HG02970 (cell line): Measurements from ENCODE around the gene ELMO1.
"Not testable (repeated sequence)": the region's sequence is repeated elsewhere in the genome, so short reads cannot be mapped to it uniquely, and the experiment has no call there.

Experiments
- ATAC-seq: cut with Tn5 transposase; IDR thresholded peaks from one replicate; pipeline ENCODE4 v1.9.1; 2021; ENCODE audit warnings: mild to moderate bottlenecking, moderate library complexity, moderate number of reproducible peaks; ENCODE audit not compliant: unreplicated experiment, low FRiP score

ELMO1 gene

DNA sequence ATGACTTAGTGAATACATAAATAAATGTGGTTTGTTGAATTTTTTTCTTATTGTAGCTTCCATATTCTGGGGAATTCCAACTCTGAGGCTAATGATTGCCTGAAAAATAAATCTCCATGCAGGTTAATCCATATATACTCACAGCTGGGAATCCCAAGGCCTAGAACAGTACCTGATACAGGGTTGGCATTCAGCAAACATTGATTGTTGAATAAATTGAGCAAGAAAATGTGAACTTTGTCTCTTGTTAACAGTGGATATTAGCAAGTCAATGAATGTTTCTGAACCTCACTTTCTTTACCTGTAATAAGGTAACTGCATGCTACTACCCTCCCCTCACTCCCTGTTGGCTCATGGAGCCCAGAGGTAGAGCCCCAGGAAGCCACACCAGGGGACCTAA, 470.8 kb downstream of the ELMO1 start:
- no peak for ATAC-seq

DNA sequence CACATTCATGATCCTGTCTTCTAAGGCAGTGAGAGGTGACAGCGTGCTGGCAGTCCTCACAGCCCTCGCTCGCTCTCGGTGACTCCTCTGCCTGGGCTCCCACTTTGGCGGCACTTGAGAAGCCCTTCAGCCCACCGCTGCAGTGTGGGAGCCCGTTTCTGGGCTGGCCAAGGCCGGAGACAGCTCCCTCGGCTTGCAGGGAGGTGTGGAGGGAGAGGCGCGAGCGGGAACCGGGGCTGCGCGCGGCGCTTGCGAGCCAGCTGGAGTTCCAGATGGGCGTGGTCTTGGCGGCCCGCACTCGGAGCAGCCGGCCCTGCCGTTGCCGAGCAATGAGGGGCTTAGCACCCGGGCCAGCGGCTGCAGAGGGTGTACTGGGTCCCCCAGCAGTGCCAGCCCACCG, 475.1 kb downstream of the ELMO1 start:
- not testable (repeated sequence) for ATAC-seq

DNA sequence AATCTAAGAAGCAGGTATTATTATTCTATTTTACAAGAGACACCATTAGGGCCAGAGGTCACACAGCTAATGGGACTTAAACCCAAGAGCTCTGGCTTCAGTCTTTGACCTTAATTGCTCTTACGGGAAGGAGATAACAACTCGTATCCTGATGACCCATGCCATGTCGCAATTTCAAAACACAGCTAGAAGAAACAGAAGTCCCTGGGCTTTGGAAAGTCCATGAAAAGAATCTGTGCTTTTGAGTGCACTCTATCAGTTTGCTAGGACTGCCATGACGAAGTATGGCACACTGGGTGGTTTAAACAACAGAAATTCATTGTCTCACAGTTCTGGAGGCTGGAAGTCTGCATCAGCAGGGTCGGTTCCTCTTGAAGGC, 476.5 kb downstream of the ELMO1 start:
- ATAC-seq, result no peak

DNA sequence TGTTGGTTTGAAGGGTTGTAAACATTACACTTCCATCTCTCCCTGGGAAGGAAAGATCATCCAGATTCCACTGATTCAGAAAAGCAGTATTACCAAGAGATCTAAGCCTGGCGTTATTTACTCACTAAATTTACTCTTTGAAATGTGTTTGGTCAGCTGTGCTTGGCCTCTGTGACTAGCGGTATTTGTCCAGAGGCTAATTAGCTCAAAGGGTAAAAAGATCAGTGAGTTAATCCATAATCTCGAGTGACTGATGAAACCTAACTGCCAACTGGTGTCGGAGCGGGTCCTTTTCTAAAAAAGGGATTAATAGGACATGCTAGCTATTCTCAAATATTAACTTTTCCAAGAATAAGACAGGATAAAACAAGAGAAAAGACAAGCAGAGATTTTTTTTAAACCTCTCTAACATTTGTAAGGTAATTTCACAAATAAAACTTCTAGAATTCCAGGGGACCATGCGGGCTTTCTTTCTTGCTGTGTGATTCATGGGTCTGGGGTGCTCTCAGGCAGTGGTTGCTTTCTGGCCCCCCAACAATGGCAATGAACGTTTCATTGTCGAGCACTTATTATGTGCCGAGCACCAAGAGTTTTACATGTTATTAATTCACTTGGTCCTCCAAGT, 477.0 kb downstream of the ELMO1 start:
- ATAC-seq, result no peak

DNA sequence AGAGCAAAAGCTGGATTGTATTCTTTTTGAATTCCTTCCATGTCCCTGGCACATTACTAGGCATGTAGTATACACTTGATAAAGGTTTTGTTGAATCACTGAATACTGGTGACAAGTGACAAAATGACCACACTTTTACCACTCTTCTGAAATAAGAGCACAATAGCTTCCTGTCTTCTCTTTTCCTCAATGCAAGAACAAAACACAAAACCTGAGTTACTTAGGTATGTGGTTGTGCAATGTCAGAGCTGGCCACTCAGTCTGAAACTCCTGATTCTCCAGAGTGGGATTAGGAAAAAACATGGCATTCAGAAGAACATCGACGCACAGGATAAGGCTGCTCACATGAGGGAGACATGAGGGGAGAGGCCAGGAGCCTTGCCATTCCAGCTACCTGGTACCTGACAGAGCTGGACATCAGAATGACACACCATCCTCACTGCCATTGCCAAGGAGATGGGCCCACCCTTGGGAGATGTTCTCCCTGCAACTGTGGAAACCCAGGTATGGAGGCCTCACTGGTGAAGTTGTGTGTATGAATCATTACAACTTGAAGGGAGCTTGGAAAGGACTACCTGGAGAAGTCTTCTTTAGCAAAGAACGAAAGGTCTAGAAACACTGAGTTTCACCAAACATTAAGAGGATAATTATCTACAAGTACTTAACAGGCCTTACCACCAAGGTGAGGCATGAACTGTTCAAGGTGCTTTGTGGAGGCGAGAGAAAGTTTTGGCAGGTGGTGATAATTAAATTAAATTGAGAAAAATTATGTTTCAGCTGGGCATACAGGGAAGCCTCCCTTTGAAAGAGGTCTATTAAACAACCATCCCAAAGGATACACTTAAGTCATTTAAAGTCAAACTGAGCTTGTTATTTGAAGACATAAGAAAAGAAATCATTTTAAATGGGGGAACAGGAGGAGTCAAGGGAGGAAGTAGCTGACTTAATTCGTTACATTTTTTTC, 477.8 kb downstream of the ELMO1 start:
- no peak for ATAC-seq

DNA sequence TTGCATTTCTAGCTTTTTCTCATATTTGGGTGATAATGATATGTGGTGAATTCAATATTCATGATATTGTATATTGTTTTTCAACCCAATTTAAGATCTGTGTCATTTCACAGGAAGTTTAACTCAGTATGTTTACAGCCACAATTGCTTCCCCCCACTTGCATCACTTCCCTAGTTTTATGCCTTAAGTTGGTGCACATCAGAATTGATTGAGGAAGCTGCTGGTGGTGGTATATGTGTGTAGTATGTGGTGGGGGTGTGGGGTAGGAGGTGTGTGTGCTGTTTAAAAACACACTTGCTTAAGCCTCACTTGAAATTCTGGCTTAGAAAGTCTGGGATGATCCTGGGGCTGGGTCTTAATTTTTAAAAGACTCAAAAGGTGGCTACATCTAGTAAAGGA, 479.3 kb downstream of the ELMO1 start:
- no peak for ATAC-seq

DNA sequence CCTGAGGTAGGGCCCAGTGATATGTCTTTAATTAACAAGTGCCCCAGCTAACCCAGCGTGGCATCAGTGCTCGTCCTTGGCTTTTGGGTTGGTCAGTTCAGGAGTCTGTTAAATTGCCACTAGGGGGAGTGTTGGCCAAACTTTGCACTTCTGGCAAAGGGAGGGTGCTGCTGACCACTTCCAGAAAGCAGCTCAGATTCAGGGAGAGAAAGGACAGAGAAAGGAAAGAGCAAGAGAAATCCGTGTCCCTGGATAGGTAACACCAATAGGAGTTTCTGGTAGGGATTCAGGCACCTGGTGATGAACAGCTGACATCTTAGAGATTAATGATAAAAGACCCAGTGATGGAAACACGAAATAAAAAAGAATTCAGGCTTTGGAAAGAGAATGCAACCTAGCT, 481.3 kb downstream of the ELMO1 start:
- ATAC-seq, result no peak

DNA sequence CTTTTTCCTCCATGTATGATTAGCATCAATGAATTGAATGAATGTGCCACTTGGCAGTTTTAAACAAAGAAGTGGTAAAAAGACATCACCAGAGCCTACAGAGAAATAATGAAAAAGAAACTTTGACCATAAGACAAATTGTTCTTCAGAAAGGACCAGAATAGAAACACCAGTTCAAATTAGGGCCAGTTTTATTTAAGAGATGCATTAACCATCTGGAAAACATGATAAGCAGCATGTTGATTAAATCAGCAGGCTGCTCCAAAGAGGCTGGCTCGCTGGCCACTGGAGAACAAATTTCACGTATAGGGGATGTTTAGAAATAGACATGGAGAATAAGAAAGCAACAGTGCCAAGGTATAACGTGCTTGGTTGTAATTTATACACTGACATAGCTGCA, 482.0 kb downstream of the ELMO1 start:
- no peak for ATAC-seq

DNA sequence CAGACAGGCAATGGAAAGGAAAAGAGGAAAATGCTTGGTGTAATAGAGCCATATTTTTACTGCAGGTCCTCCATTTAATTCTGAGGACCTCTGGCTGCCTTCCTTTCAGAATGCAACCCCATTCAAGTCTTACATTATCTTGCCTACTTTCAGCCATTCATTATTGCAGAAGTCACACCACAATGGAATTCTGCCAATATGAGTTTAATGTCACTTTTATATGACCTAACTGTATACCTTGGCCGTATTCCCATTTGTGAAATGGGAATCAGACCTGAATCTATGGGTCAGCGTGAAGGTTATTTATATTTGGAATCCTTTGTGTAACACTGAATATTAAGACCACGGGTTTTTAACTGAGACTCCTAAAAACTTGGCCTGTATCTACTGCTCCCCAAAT, 482.6 kb downstream of the ELMO1 start:
- ATAC-seq, result no peak

DNA sequence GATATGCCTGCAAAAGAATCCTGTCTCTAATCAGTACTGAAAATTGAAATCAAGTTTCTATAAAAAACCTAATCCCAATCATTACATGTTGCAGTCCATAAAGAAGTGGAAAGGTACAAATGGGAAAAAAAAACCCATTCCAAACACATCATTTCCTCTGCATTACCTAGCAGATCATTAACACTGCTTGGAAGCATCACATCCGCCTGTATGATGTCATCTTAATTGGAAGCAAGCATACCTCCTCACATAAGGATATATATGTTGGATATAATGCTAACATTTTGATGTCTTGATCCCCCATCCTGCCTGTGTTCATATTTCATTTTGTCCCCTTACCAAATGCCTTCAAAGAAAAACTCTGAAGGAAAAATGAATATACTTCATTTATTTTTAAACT, 483.0 kb downstream of the ELMO1 start:
- ATAC-seq, result no peak

DNA sequence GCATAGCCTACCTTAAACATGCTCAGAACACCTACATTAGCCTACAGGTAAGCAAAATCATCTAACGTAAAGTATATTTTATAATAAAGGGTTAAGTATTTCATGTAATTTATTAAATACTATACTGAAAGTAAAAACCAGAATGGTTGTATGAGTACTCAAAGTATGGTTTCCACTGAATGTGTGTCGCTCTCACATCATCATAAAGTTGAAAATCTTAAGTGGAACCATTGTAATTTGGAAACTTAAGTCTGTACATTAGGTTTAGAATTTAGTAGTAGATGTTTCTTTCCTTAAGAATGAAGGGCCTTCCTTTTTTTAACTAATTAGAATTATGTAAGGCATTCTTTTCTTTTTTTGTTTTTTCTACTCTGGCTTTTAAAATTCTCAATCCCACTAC, 484.4 kb downstream of the ELMO1 start:
- ATAC-seq, result no peak

DNA sequence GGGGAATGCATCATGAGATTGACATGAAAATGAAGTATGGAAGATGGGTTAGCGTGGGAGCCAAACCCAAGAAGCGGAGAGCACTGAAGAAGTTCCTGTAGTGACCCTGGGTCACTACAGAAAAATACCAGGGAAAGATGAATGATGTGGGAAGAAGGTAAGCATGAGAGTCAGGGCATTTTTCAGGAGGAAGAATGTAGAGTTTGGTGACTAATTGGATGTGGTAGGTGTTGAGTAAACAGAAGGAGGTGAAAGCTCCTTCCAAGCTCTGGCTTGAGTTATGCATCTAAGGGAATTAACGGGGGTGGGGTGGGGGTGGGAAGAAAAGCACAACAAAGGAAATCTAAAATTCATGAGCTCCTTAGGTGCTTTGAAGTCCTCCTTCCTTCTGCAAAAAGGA, 486.3 kb downstream of the ELMO1 start:
- ATAC-seq, result no peak

DNA sequence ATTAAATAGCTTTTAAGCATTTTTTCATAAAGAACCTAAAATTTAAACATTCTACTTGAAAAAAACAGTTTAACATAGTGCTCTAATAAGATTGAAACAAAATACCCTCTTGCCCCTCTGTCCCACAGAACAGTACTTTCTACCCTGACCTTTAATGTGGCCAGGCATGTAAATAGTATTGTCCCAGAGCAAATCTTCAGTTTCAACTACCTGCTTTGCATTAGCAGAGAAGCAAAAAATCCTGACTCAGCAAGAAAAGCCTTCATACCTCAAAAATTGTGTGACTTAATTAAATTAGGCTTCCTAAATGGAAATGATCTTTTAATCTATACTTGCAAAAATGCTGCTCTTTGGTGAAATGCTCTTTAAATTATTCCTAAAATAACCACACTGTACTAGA, 487.0 kb downstream of the ELMO1 start:
- ATAC-seq, result no peak

DNA sequence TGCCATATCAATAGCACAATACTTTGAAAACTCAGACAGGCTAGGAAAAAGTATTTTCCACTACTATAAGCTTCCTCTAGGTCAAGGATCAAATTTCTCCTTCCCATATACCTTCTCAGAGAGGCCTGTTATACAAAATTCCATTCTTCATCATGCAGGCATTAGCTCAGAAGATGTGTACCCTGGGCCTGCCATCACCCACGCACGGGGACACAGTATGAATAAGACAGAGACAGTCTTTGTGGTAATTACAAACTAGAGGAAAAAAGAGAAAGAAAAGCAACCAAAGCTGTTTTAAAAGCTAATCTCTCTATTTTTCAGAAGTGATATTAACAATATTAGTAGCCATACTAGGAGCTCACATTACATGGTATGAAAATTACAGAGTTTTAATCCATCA, 487.6 kb downstream of the ELMO1 start:
- ATAC-seq, result no peak

DNA sequence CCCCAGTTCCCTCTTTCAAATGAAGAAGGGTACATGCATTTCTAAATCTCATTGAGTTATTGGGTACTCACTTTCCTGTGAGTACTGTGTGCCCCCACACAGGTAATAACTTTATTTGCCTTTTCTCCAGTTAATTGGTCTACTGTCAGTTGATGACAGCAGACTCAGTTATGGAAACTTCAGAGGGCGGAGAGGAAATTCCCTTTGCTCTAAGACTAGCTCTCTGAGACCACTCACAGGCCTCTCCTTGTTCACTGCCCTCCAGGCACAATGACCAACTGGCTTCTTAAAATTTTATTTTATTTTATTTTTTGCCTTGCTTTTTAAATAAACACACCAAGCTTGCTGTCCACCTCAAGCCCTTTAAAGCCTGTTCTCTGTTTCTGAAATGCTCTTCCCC, 488.6 kb downstream of the ELMO1 start:
- ATAC-seq, result no peak

DNA sequence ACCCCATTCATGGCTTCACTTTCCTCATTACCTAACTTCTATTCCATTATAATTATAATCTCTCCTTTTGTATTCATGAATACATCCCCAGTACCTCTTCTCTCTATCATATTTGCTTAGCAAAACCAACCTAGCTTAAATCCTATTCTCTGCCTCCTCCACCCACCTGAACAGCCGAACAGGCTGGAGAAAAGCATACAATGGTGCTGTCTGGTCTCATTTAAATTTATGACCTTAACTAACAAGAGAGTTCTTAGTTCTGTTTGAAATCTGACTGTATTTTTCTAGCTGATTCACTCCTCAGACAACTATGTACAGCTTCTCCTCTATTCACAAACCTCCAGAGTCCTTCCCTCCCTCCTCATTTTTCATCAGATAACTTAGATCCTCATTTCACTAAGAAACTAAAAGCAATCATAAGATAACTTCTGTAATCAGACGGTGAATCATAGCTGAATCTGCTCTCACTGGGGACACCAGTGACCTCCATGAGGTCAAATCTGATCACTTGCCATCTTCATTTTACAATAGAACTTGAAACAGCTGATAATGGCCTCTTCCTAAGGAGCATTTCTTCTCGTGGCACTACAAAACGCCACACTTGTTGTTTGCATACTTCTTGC, 490.4 kb downstream of the ELMO1 start:
- ATAC-seq, result no peak

DNA sequence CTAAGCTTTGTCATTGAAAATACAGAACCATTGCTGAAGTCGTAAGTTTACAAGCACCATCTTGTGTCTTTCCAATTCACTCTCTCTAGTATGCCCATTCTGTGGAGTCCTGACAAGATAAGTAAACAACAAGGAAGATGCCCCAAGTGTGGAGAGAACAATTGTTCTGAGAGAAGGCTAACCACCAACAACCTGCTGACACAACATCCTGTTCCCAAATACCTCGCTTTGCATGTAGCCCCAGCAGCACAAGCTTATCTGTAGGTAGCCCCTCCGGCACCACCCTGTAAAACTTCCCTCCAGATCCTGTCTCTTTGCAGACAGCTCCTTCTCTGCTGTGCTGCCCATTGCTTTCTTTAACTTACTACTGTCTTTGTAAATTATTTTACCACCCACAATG, 491.0 kb downstream of the ELMO1 start:
- no peak for ATAC-seq

DNA sequence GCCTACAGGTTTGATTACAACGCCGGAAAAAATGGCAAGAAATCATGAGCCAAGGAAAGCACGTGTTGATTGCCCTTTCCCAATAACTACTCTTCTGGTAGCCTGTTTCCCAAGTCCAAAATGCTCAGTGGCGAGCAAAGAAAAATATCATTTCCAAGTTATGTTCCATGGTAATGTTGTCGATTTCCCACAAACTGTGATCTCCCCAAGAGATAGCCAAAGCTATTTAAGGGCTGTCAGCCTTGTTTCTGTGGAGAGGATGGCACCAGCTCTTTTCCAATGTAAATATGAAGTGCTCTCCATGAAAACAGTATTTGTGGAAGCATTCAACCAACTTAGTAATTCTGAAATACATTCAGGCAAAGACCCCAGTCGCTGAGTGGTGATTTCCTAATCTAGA, 491.9 kb downstream of the ELMO1 start:
- no peak for ATAC-seq

DNA sequence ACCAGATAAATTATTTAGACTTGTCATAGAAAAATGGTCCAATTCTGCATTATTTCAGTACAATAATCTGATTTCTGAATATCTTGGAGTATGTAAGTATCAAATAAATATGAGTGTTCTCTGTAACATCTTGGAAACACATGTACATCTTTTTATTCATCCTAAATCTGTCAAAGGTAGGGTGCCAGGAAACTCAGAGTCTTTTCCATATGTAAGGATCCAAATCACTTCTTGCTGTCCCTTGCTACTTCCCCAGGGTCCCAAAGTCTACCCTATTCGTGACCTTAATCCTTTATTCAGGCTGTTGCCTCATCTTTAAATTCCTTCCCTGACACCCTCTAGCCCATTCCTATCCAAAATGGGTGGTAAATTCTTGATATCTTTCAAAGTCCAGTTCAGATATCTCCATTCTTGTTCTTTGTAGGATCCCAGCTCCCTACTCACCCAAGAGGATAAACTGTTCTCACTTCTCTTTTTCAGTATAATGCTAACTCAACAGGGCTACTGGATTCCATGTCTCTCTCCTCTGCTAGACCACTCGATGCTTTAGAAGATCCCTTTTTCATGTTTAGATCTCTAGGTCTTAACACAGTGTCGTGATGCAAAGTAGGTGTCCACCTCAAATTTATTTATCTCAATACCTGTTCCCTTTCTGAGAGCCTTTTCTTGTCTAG, 493.1 kb downstream of the ELMO1 start:
- ATAC-seq, result no peak

DNA sequence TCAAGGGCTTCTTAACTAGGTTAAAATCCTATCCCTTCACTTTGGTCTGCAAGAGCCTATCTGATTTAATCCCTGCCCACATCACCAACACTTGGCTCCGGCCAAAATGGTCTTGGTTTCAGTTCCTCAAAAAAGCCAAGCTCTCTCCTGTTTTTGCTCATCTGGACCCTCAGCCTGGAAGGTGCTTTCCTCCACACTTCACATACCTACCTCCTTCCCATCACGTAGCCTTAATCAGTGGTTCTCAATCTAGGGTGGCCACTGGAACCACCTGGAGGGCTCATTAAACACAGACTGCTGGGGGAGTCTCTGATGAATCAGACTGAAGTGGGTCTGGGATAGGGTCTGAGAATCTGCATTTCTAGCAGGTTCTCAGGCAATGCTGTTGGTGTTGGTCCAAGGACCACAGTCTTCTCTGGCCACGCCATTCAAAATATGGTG, 497.4 kb downstream of the ELMO1 start:
- ATAC-seq, result peak; percentile 89
